C4-2B (cell line): ENCODE data around the gene STRIP2.

Source experiments
- H3K27ac ChIP-seq: fragments of 450-650 bp; 2 replicates; pipeline ENCODE4 v1.5.1; 2017
- CTCF ChIP-seq: fragments of 450-650 bp; conservative IDR thresholded peaks from 2 replicates; pipeline ENCODE4 v1.5.1; 2017; ENCODE audit warnings: mild to moderate bottlenecking
- ZFX ChIP-seq: fragments of 450-650 bp; IDR thresholded peaks from 2 replicates; pipeline ENCODE4 v1.6.1; 2017

Gene STRIP2

GRCh38 chr7:129535896-129536295 is 101.7 kb downstream of the STRIP2 start:
- H3K27ac ChIP-seq, result no peak overlapping the region
- TF ChIP-seq ZFX (no peak), CTCF (no peak)

GRCh38 chr7:129536323-129536722 is 102.1 kb downstream of the STRIP2 start:
- H3K27ac ChIP-seq, result no peak overlapping the region
- no peak for TF ChIP-seq ZFX
- no peak for TF ChIP-seq CTCF
